H9 (cell line): ENCODE results near the gene CTCF. TPM values are rescaled to one million over a fixed set of nuclear protein-coding genes. Genes with fewer than 3 reads are reported as not detected.

ENCODE experiments used
- DNase-seq: peaks from one replicate; pipeline ENCODE4 v3.0.0-alpha.2; 2017
- H2AFZ ChIP-seq: one replicate; pipeline ENCODE4 v1.6.1; 2013; ENCODE audit warnings: mild to moderate bottlenecking, low read length, control low read depth, moderate library complexity
- H2AK5ac ChIP-seq: 2 replicates; pipeline ENCODE4 v1.6.1; 2013; ENCODE audit warnings: low read length, control low read depth, mixed read lengths; ENCODE audit not compliant: insufficient read length
- H2BK120ac ChIP-seq: one replicate; pipeline ENCODE4 v1.6.1; 2013; ENCODE audit warnings: low read depth, mild to moderate bottlenecking, low read length, control low read depth, inconsistent platforms; ENCODE audit not compliant: poor library complexity, severe bottlenecking
- H2BK12ac ChIP-seq: 2 replicates; pipeline ENCODE4 v1.6.1; 2013; ENCODE audit warnings: low read length, control low read depth, mixed read lengths, low read depth; ENCODE audit not compliant: insufficient read length
- H2BK15ac ChIP-seq: 2 replicates; pipeline ENCODE4 v1.6.1; 2013; ENCODE audit warnings: low read depth, low read length, control low read depth
- H2BK20ac ChIP-seq: one replicate; pipeline ENCODE4 v1.6.1; 2013; ENCODE audit warnings: low read depth, mild to moderate bottlenecking, low read length, control low read depth, inconsistent platforms; ENCODE audit not compliant: poor library complexity, severe bottlenecking
- H2BK5ac ChIP-seq: 2 replicates; pipeline ENCODE4 v1.6.1; 2013; ENCODE audit warnings: low read length, control low read depth, mixed read lengths; ENCODE audit not compliant: insufficient read length
- H3K14ac ChIP-seq: 2 replicates; pipeline ENCODE4 v1.6.1; 2013; ENCODE audit warnings: low read length, control low read depth; ENCODE audit not compliant: insufficient read depth
- H3K18ac ChIP-seq: 2 replicates; pipeline ENCODE4 v1.6.1; 2013; ENCODE audit warnings: low read depth, mild to moderate bottlenecking, mixed read lengths, low read length, control low read depth; ENCODE audit not compliant: insufficient read length
- H3K23ac ChIP-seq: 2 replicates; pipeline ENCODE4 v1.6.1; 2013; ENCODE audit warnings: low read length, control low read depth, mixed read lengths, low read depth; ENCODE audit not compliant: insufficient read length
- H3K23me2 ChIP-seq: 2 replicates; pipeline ENCODE4 v1.6.1; 2013; ENCODE audit warnings: low read depth, mild to moderate bottlenecking, mixed read lengths, low read length, control low read depth; ENCODE audit not compliant: insufficient read length, poor library complexity, severe bottlenecking
- H3K27ac ChIP-seq: 2 replicates; pipeline ENCODE4 v1.5.1; 2013; ENCODE audit warnings: low read length, control low read depth, mixed read lengths, low read depth; ENCODE audit not compliant: insufficient read length
- H3K27me3 ChIP-seq: 2 replicates; pipeline ENCODE4 v1.6.1; 2013; ENCODE audit warnings: low read length, control low read depth, inconsistent platforms; ENCODE audit not compliant: insufficient read depth
- H3K4ac ChIP-seq: 2 replicates; pipeline ENCODE4 v1.6.1; 2013; ENCODE audit warnings: low read depth, mild to moderate bottlenecking, control low read depth, inconsistent platforms, low read length, moderate library complexity
- H3K4me1 ChIP-seq: 2 replicates; pipeline ENCODE4 v1.6.1; 2013; ENCODE audit warnings: low read length, control low read depth, inconsistent platforms; ENCODE audit not compliant: insufficient read depth
- H3K4me2 ChIP-seq: 2 replicates; pipeline ENCODE4 v1.6.1; 2013; ENCODE audit warnings: low read length, control low read depth, mixed read lengths; ENCODE audit not compliant: insufficient read length, insufficient read depth
- H3K56ac ChIP-seq: 2 replicates; pipeline ENCODE4 v1.6.1; 2013; ENCODE audit warnings: low read depth, mild to moderate bottlenecking, mixed read lengths, low read length, control low read depth; ENCODE audit not compliant: insufficient read length
- H3K79me1 ChIP-seq: 2 replicates; pipeline ENCODE4 v1.6.1; 2013; ENCODE audit warnings: low read depth, mild to moderate bottlenecking, moderate library complexity, low read length, control low read depth, inconsistent platforms; ENCODE audit not compliant: insufficient read depth, poor library complexity, severe bottlenecking
- H3K79me2 ChIP-seq: 2 replicates; pipeline ENCODE4 v1.6.1; 2013; ENCODE audit warnings: low read length, control low read depth, inconsistent platforms; ENCODE audit not compliant: insufficient read depth
- H3K9ac ChIP-seq: 2 replicates; pipeline ENCODE4 v1.6.1; 2013; ENCODE audit warnings: low read length, control low read depth, mixed read lengths; ENCODE audit not compliant: insufficient read length; ENCODE audit errors: extremely low read depth
- H3K9me3 ChIP-seq: one replicate; pipeline ENCODE4 v1.6.1; 2013; ENCODE audit warnings: low read depth, low read length, inconsistent platforms; ENCODE audit not compliant: control insufficient read depth
- H3T11ph ChIP-seq: one replicate; pipeline ENCODE4 v1.6.1; 2013; ENCODE audit warnings: mild to moderate bottlenecking, low read length, control low read depth, inconsistent platforms
- H4K20me1 ChIP-seq: one replicate; pipeline ENCODE4 v1.6.1; 2013; ENCODE audit not compliant: control insufficient read depth, insufficient read length, insufficient read depth
- H4K5ac ChIP-seq: 2 replicates; pipeline ENCODE4 v1.6.1; 2013; ENCODE audit warnings: low read depth, mild to moderate bottlenecking, mixed read lengths, low read length, control low read depth; ENCODE audit not compliant: insufficient read length
- H4K8ac ChIP-seq: replicated peaks from 2 replicates; pipeline ENCODE4 v1.6.1; 2013; ENCODE audit warnings: low read length, control low read depth, mixed read lengths, low read depth; ENCODE audit not compliant: insufficient read length
- H4K91ac ChIP-seq: 2 replicates; pipeline ENCODE4 v1.6.1; 2013; ENCODE audit warnings: low read depth, mild to moderate bottlenecking, moderate library complexity, mixed read lengths, low read length, control low read depth; ENCODE audit not compliant: insufficient read length
- H3K27ac Mint-ChIP-seq, 3 experiments: 2 replicates in 2 of 3; 3 replicates in 1 of 3; pipeline ENCODE4 v1.8.0; 2020 to 2021; ENCODE audit warnings: mixed read lengths in 3 of 3, mild to moderate bottlenecking in 1 of 3, moderate library complexity in 1 of 3
- H3K27me3 Mint-ChIP-seq: 2 replicates; pipeline ENCODE4 v1.8.0; 2021; ENCODE audit warnings: low read depth, mild to moderate bottlenecking, moderate library complexity, mixed read lengths
- H3K36me3 Mint-ChIP-seq, 3 experiments: 2 replicates in 2 of 3; 3 replicates in 1 of 3; pipeline ENCODE4 v1.8.0; 2020 to 2021; ENCODE audit warnings: low read depth in 3 of 3, mixed read lengths in 3 of 3; ENCODE audit not compliant: insufficient read depth in 1 of 3
- H3K4me1 Mint-ChIP-seq, 2 experiments: 2 replicates each; pipeline ENCODE4 v1.8.0; 2020; ENCODE audit warnings: mixed read lengths in 2 of 2
- H3K4me3 Mint-ChIP-seq, 2 experiments: 2 replicates in 1 of 2; 3 replicates in 1 of 2; pipeline ENCODE4 v1.8.0; 2020 to 2021; ENCODE audit warnings: mild to moderate bottlenecking in 2 of 2, mixed read lengths in 2 of 2, moderate library complexity in 1 of 2
- H3K9me3 Mint-ChIP-seq, 2 experiments: 2 replicates in 1 of 2; 3 replicates in 1 of 2; pipeline ENCODE4 v1.8.0; 2020; ENCODE audit warnings: mild to moderate bottlenecking in 2 of 2, mixed read lengths in 2 of 2, moderate library complexity in 1 of 2
- CTCF ChIP-seq: fragments of 200-600 bp; sonication (generic); conservative IDR thresholded peaks from 3 replicates; pipeline ENCODE4 v1.8.0; 2021; ENCODE audit warnings: antibody characterized with exemption, mild to moderate bottlenecking
- WGBS: extraction: QIAGEN DNeasy Blood & Tissue Kit; methylation state at CpG from one replicate; pipeline ENCODE4 v1.1.7; 2013; ENCODE audit warnings: missing lambda C conversion rate, low lambda C conversion rate, mixed read lengths; ENCODE audit not compliant: insufficient read length; ENCODE audit errors: extremely low coverage; 5-methylcytosine and 5-hydroxymethylcytosine counted together
- total RNA-seq: library from RNA; stranded (reverse); gene quantifications from 2 replicates; pipeline ENCODE4 v1.2.1, GENCODE V29; 2021

Gene CTCF
- total RNA-seq, 1 experiment from 2014 or later: 87.3 TPM

GRCh38 chr16:67672306-67672705 lies 110.0 kb downstream of the CTCF start:
- H3K4me3 Mint-ChIP-seq: no peak overlapping the region; a peak in 1 of 5 replicates
- no peaks in the 10 kb centered on the region for H3K9me3 Mint-ChIP-seq
- Histone ChIP-seq H2BK12ac (no peak overlapping the region), H3K4ac (no peak overlapping the region), H3K9ac (no peak overlapping the region), H2BK15ac (no peak overlapping the region), H3K27me3 (no peaks in the 10 kb centered on the region), H2BK120ac (no peak overlapping the region), H4K5ac (no peak overlapping the region), H3K4me2 (no peak overlapping the region), H3K23me2 (no peaks in the 10 kb centered on the region), H4K20me1 (peaks cover 3% of the 10 kb centered on the region), H2BK20ac (no peak overlapping the region), H3K79me1 (no peaks in the 10 kb centered on the region), H3K9me3 (no peaks in the 10 kb centered on the region), H2BK5ac (no peak overlapping the region), H3K23ac (no peak overlapping the region), H3K27ac (no peak overlapping the region), H2AFZ (no peak overlapping the region), H3K4me1 (no peaks in the 10 kb centered on the region), H3T11ph (no peak overlapping the region), H4K91ac (no peak overlapping the region), H3K56ac (no peak overlapping the region), H2AK5ac (no peak overlapping the region), H4K8ac (no peak overlapping the region), H3K14ac (no peak overlapping the region), H3K18ac (no peak overlapping the region), H3K79me2 (no peaks in the 10 kb centered on the region)
- H3K4me1 Mint-ChIP-seq: peaks cover 2 to 4% of the 10 kb centered on the region in 2 experiments; a peak in 1 of 4 replicates
- WGBS: no CpG with 5 or more reads among the region's 4 CpGs
- peak overlapping the region in 1 of 3 experiments; percentile 1; a peak in 2 of 7 replicates for H3K27ac Mint-ChIP-seq
- no peak for TF ChIP-seq CTCF
- peaks cover 0 to 4% (median 2%) of the 10 kb centered on the region in 3 experiments; a peak in 3 of 7 replicates for H3K36me3 Mint-ChIP-seq
- H3K27me3 Mint-ChIP-seq: no peaks in the 10 kb centered on the region
- no peak for DNase-seq
